Suprapubic skin (tissue), 4 donors: ENCODE results near the gene DNAJC22.

Experiments
- CTCF ChIP-seq, 2 donors: fragments of 200-600 bp in 1 of 2; fragments of 450-650 bp in 1 of 2; sonication (generic) in 1 of 2; IDR thresholded peaks; one replicate each; pipeline ENCODE4 v1.5.1; 2016 to 2019; ENCODE audit warnings: antibody characterized with exemption in 2 of 2, mild to moderate bottlenecking in 1 of 2, moderate library complexity in 1 of 2
- EP300 ChIP-seq: sonication (generic); formaldehyde crosslinking; IDR thresholded peaks from one replicate; pipeline ENCODE4 v1.6.1; 2017; ENCODE audit warnings: antibody characterized with exemption
- POLR2AphosphoS5 ChIP-seq, 3 donors: sonication (generic); formaldehyde crosslinking; IDR thresholded peaks; one replicate each; pipeline ENCODE4 v1.6.1; 2017; ENCODE audit warnings: antibody characterized with exemption in 3 of 3

GRCh38 chr12:49301760-49302159 lies 44.9 kb upstream of the DNAJC22 start:
- TF ChIP-seq CTCF (IDR thresholded peaks at IDR 0.05) (no peak), POLR2AphosphoS5 (IDR thresholded peaks at IDR 0.05) (no peak), EP300 (no peak)
